NCI-H187 (cell line): ENCODE measurements around the gene DNAJC13.
"Not testable (repeated sequence)": the region's sequence is repeated elsewhere in the genome, so short reads cannot be mapped to it uniquely, and the experiment has no call there.

Experiments used
- DNase-seq, 2 experiments: peaks; one replicate each; lab custom pipeline; 2025; lab: John Stamatoyannopoulos, UW

Gene DNAJC13

GRCh38 chr3:132545471-132545870 lies 128.2 kb downstream of the DNAJC13 start:
- no peak for DNase-seq

- DNase-seq, result no peak
These were observed 131.9 kb downstream of the DNAJC13 start for GRCh38 chr3:132549169-132549568.

- no peak for DNase-seq
These were observed 132.7 kb downstream of the DNAJC13 start for GRCh38 chr3:132549890-132550578.

- no peak for DNase-seq
These were observed 133.4 kb downstream of the DNAJC13 start for GRCh38 chr3:132550579-132551305.

GRCh38 chr3:132553826-132554225 lies 136.5 kb downstream of the DNAJC13 start:
- DNase-seq, result no peak

GRCh38 chr3:132554437-132554836 lies 137.1 kb downstream of the DNAJC13 start:
- DNase-seq, result peak in 1 of 2 experiments; percentile 19

GRCh38 chr3:132555306-132556035 lies 138.2 kb downstream of the DNAJC13 start:
- no peak for DNase-seq

GRCh38 chr3:132556036-132556386 lies 138.7 kb downstream of the DNAJC13 start:
- DNase-seq, result not testable (repeated sequence)

- no peak for DNase-seq
These were observed 139.3 kb downstream of the DNAJC13 start for GRCh38 chr3:132556508-132557159.

- DNase-seq, result peak; percentile 81 to 87
These were observed 143.7 kb downstream of the DNAJC13 start for GRCh38 chr3:132561003-132561402.

GRCh38 chr3:132563420-132564069 lies 146.2 kb downstream of the DNAJC13 start:
- DNase-seq, result no peak

- no peak for DNase-seq
These were observed 146.8 kb downstream of the DNAJC13 start for GRCh38 chr3:132564070-132564465.

- no peak for DNase-seq
These were observed 151.1 kb downstream of the DNAJC13 start for GRCh38 chr3:132568422-132568821.

- no peak for DNase-seq
These were observed 151.9 kb downstream of the DNAJC13 start for GRCh38 chr3:132569153-132569552.

- no peak for DNase-seq
These were observed 152.3 kb downstream of the DNAJC13 start for GRCh38 chr3:132569580-132569979.

- DNase-seq, result no peak
These were observed 152.7 kb downstream of the DNAJC13 start for GRCh38 chr3:132570016-132570415.

GRCh38 chr3:132573797-132574211 lies 156.5 kb downstream of the DNAJC13 start:
- no peak for DNase-seq

- no peak for DNase-seq
These were observed 170.1 kb downstream of the DNAJC13 start for GRCh38 chr3:132587401-132587800.
